Panc1 (cell line): ENCODE measurements around the gene SIVA1. TPM values are rescaled to one million over a fixed set of nuclear protein-coding genes. Genes with fewer than 3 reads are reported as not detected.
A peak's percentile ranks its signal among the peaks of the same experiment; 100 is the strongest.

ENCODE experiments used
- ATAC-seq: fragments of 200-7000 bp; cut with Tn5 transposase; 2 replicates; pipeline ENCODE4 v1.9.1; 2020; ENCODE audit warnings: mild to moderate bottlenecking, moderate library complexity
- Bru-seq: library from RNA; stranded (reverse); fragments of 400-500 nt; gene quantifications from one replicate; lab custom pipeline; 2021; lab: Mats Ljungman, UMichigan
- BruChase-seq, 2 experiments: library from RNA; stranded (reverse); fragments of 400-500 nt; gene quantifications; one replicate each; lab custom pipeline; 2021; lab: Mats Ljungman, UMichigan
- BruUV-seq: library from RNA; stranded (reverse); fragments of 400-500 nt; replicated peaks from 2 replicates; lab custom pipeline; 2021; lab: Mats Ljungman, UMichigan
- CTCF ChIA-PET: fragments of 300-600 bp; sonication (Branson Sonifier 250); formaldehyde crosslinking; loops from one replicate; lab custom pipeline; 2022; ENCODE audit warnings: antibody characterized with exemption; lab: Charles Lee
- POLR2A ChIA-PET: fragments of 300-600 bp; sonication (Branson Sonifier 250); formaldehyde crosslinking; loops from one replicate; lab custom pipeline; 2022; ENCODE audit warnings: antibody characterized with exemption; lab: Charles Lee
- DNase-seq: peaks from one replicate; pipeline ENCODE4 v3.0.0-alpha.2; 2010; ENCODE audit warnings: low read depth, low spot score
- H3K27ac ChIP-seq: 2 replicates; pipeline ENCODE4 v1.5.1; 2011; ENCODE audit warnings: mild to moderate bottlenecking, low read length, inconsistent platforms
- H3K27me3 ChIP-seq: fragments of 200-500 bp; sonication (Bioruptor generic); 2 replicates; pipeline ENCODE4 v1.6.0; 2014; ENCODE audit warnings: low read length, inconsistent platforms; ENCODE audit not compliant: control insufficient read depth, insufficient read depth
- H3K36me3 ChIP-seq: fragments of 200-500 bp; sonication (Bioruptor generic); 2 replicates; pipeline ENCODE4 v1.5.1; 2014; ENCODE audit warnings: inconsistent platforms, mild to moderate bottlenecking, low read length, moderate library complexity; ENCODE audit not compliant: control insufficient read depth, insufficient read depth
- H3K4me1 ChIP-seq: 2 replicates; pipeline ENCODE4 v1.5.1; 2011; ENCODE audit warnings: inconsistent platforms, mild to moderate bottlenecking, low read length, moderate library complexity; ENCODE audit not compliant: control insufficient read depth, insufficient read depth
- H3K4me3 ChIP-seq, 2 experiments: 2 replicates each; pipeline ENCODE4 v1.5.1; 2011 to 2012; ENCODE audit warnings: low read depth in 2 of 2, low read length in 2 of 2, mild to moderate bottlenecking in 2 of 2, inconsistent platforms in 1 of 2, moderate library complexity in 1 of 2
- H3K9me3 ChIP-seq: fragments of 200-500 bp; sonication (Bioruptor generic); 2 replicates; pipeline ENCODE4 v1.5.1; 2014; ENCODE audit warnings: low read depth, mild to moderate bottlenecking, inconsistent platforms, low read length, moderate library complexity; ENCODE audit not compliant: control insufficient read depth, insufficient read depth
- CTCF ChIP-seq: fragments of 450-650 bp; IDR thresholded peaks from 2 replicates; pipeline ENCODE4 v1.5.1; 2017; ENCODE audit warnings: mild to moderate bottlenecking
- POLR2AphosphoS5 ChIP-seq: IDR thresholded peaks from 2 replicates; pipeline ENCODE4 v1.6.1; 2012; ENCODE audit warnings: mild to moderate bottlenecking, low read depth, low read length, moderate library complexity
- SIN3A ChIP-seq: IDR thresholded peaks from 2 replicates; pipeline ENCODE4 v1.6.1; 2012; ENCODE audit warnings: low read depth, mild to moderate bottlenecking, low read length, moderate library complexity, borderline replicate concordance; ENCODE audit not compliant: insufficient read depth
- TCF7L2 ChIP-seq: IDR thresholded peaks from 2 replicates; pipeline ENCODE4 v1.6.1; 2011; ENCODE audit warnings: mild to moderate bottlenecking, low read depth, low read length, inconsistent platforms
- in situ Hi-C: cut with HindIII; loops from 2 replicates; pipeline ENCODE4 v1.10.0; 2016; ENCODE audit warnings: low sequenced_read_pairs, low pct_unique_long_range_greater_than_20kb
- intact Hi-C: fragments of 100-400 bp; cut with micrococcal nuclease; formaldehyde crosslinking; loops from one replicate; pipeline ENCODE4 v1.10.0; 2022; ENCODE audit not compliant: unreplicated experiment
- long read RNA-seq: library from polyadenylated mRNA; unstranded; transcript quantifications from one replicate; pipeline ENCODE4 v2.0.0, GENCODE V29; 2021; ENCODE audit not compliant: unreplicated experiment
- polyA plus RNA-seq: library from polyadenylated mRNA; unstranded; fragments of >200 nt; gene quantifications from one replicate; pipeline ENCODE4 v1.2.1, GENCODE V29; 2012; ENCODE audit warnings: missing spikeins; ENCODE audit not compliant: insufficient read length
- total RNA-seq: library from RNA; stranded (reverse); gene quantifications from one replicate; pipeline ENCODE4 v1.2.1, GENCODE V29; 2021; ENCODE audit not compliant: unreplicated experiment
- TF ChIP-seq, protein P1 (sequence below), 2 experiments: IDR thresholded peaks; 2 replicates each; pipeline ENCODE4 v1.6.1; 2011 to 2012; ENCODE audit warnings: low read depth in 2 of 2, control low read depth in 1 of 2, low read length in 1 of 2, mild to moderate bottlenecking in 1 of 2, moderate library complexity in 1 of 2; ENCODE audit not compliant: insufficient read depth in 1 of 2

The SIVA1 gene
- total RNA-seq = 100 TPM
- 184 TPM for polyA plus RNA-seq
- Bru-seq, nascent RNA = percentile 70 among the genes with signal in this experiment
- percentile 63 among the genes with signal in this experiment for BruChase-seq, experiment 1, labeled RNA remaining after a 2-hour chase
- percentile 71 among the genes with signal in this experiment for BruChase-seq, experiment 2, labeled RNA remaining after a 6-hour chase
- long read RNA-seq, transcript SIVA1-201 (4 exons, 802 nt) = major isoform, 80 of 91 reads
- long read RNA-seq, partial matches to known transcripts = 4 of 91 reads
- long read RNA-seq, other reads (novel, unspliced or antisense) = 5 of 91 reads

- H3K27ac ChIP-seq = peak within 1 kb of the TSS; percentile 83
- ChIA-PET CTCF (interaction anchor here (0.5 to 1.4 kb wide), 5 partner anchors 15 to 339 kb away, joined by 3 to 5 read pairs (median 4); no protein-coding TSS in a partner anchor), POLR2A (interaction anchor here (0.6 to 0.8 kb wide), 3 partner anchors 48 to 922 kb away, joined by 3 to 7 read pairs (median 3); partner anchors contain the start of gene ZBTB42)
- peaks cover 17% of the 10 kb centered on the region for H3K4me1 ChIP-seq
- TF ChIP-seq CTCF (no peak), SIN3A (0 out of 2 replicates have a peak, but pooled peaks have one; percentile 52)
- H3K9me3 ChIP-seq = no peaks in the 10 kb centered on the region
- ATAC-seq (peak; percentile 96), DNase-seq (peak; percentile 93)
- H3K36me3 ChIP-seq = peaks cover 3% of the 10 kb centered on the region; the same call in 1 of the 2 replicates
- intact Hi-C loops = no loop called here
- H3K4me3 ChIP-seq = peak within 1 kb of the TSS; percentile 76 to 88
- BruUV-seq = no TSS peak
- in situ Hi-C loops = no loop called here
- no peaks in the 10 kb centered on the region for H3K27me3 ChIP-seq
Observed at GRCh38 chr14:104752735-104753527, at the start of gene SIVA1. Gene SIVA1 (plus strand): TSS chr14:104753147. CDS start chr14:104753202, 55 bp downstream.

GRCh38 chr14:104703269-104703668 lies 49.7 kb upstream of the SIVA1 start:
- no peaks in the 10 kb centered on the region for H3K27me3 ChIP-seq
- CTCF ChIA-PET = interaction anchor here (0.8 kb wide), 1 partner anchor 25 kb away, joined by 3 read pairs; no protein-coding TSS in a partner anchor
- BruUV-seq = no TSS peak
- in situ Hi-C loops = no loop called here
- no peaks in the 10 kb centered on the region for H3K9me3 ChIP-seq
- DNase-seq = no peak
- POLR2A ChIA-PET = no interaction called here
- TF ChIP-seq SIN3A (no peak), POLR2AphosphoS5 (no peak), CTCF (no peak), TCF7L2 (no peak)
- TF ChIP-seq, protein P1, sequence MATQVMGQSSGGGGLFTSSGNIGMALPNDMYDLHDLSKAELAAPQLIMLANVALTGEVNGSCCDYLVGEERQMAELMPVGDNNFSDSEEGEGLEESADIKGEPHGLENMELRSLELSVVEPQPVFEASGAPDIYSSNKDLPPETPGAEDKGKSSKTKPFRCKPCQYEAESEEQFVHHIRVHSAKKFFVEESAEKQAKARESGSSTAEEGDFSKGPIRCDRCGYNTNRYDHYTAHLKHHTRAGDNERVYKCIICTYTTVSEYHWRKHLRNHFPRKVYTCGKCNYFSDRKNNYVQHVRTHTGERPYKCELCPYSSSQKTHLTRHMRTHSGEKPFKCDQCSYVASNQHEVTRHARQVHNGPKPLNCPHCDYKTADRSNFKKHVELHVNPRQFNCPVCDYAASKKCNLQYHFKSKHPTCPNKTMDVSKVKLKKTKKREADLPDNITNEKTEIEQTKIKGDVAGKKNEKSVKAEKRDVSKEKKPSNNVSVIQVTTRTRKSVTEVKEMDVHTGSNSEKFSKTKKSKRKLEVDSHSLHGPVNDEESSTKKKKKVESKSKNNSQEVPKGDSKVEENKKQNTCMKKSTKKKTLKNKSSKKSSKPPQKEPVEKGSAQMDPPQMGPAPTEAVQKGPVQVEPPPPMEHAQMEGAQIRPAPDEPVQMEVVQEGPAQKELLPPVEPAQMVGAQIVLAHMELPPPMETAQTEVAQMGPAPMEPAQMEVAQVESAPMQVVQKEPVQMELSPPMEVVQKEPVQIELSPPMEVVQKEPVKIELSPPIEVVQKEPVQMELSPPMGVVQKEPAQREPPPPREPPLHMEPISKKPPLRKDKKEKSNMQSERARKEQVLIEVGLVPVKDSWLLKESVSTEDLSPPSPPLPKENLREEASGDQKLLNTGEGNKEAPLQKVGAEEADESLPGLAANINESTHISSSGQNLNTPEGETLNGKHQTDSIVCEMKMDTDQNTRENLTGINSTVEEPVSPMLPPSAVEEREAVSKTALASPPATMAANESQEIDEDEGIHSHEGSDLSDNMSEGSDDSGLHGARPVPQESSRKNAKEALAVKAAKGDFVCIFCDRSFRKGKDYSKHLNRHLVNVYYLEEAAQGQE (IDR thresholded peaks at IDR 0.05; ENCODE audit: insufficient read depth in 1 of 2, low read depth in 2 of 2, low read length in 1 of 2) = no peak
- no peak for ATAC-seq
- no peak overlapping the region for H3K27ac ChIP-seq
- no peak overlapping the region for H3K4me3 ChIP-seq
- H3K36me3 ChIP-seq = no peaks in the 10 kb centered on the region
- peaks cover 48% of the 10 kb centered on the region for H3K4me1 ChIP-seq
- intact Hi-C loops = no loop called here
